Cardiac muscle cell (in vitro differentiated cells and primary cell): ENCODE measurements around the gene MEGF6. TPM values are rescaled to one million over a fixed set of nuclear protein-coding genes. Genes with fewer than 3 reads are reported as not detected.

Source experiments
- DNase-seq, 2 donors: peaks; one replicate each; pipeline versions ENCODE4 v3.0.0 to v3.0.0-alpha.2; 2010 to 2017; ENCODE audit warnings: low read depth in 1 of 2, low spot score in 1 of 2
- H3K27ac ChIP-seq: fragments of 200-600 bp; sonication (generic); 2 replicates; pipeline ENCODE4 v1.5.1; 2016
- H3K27me3 ChIP-seq: fragments of 200-600 bp; sonication (generic); 2 replicates; pipeline ENCODE4 v1.6.0; 2016; ENCODE audit warnings: control low read depth
- H3K36me3 ChIP-seq: fragments of 200-600 bp; sonication (generic); 2 replicates; pipeline ENCODE4 v1.5.1; 2016; ENCODE audit warnings: control low read depth
- H3K4me1 ChIP-seq: fragments of 200-600 bp; sonication (generic); 2 replicates; pipeline ENCODE4 v1.8.1; 2017; ENCODE audit warnings: low read depth, mild to moderate bottlenecking, mixed run types
- H3K4me3 ChIP-seq: fragments of 200-600 bp; sonication (generic); 2 replicates; pipeline ENCODE4 v1.5.1; 2016; ENCODE audit warnings: mild to moderate bottlenecking
- H3K9me3 ChIP-seq: fragments of 200-600 bp; sonication (generic); 2 replicates; pipeline ENCODE4 v1.5.1; 2017; ENCODE audit warnings: low read depth, mild to moderate bottlenecking, control low read depth
- polyA plus RNA-seq: library from polyadenylated mRNA; unstranded; fragments of >200 nt; fragmentation: Nextera tagmentation; extraction: Ambion mirVana; gene quantifications from 2 replicates; pipeline ENCODE4 v1.2.1, GENCODE V29; 2016
- total RNA-seq: library from RNA; depleted of rRNA; stranded (reverse); fragments of >200 nt; gene quantifications from 2 replicates; pipeline ENCODE4 v1.2.3, GENCODE V29; 2016
- TF ChIP-seq, protein P1 (sequence below): IDR thresholded peaks from 2 replicates; pipeline ENCODE4 v1.5.1; 2012; ENCODE audit warnings: low read depth, mild to moderate bottlenecking, low read length

The MEGF6 gene
- total and polyA plus RNA-seq, 2 experiments from 2014 or later: 11.1 to 31.7 TPM

DNA sequence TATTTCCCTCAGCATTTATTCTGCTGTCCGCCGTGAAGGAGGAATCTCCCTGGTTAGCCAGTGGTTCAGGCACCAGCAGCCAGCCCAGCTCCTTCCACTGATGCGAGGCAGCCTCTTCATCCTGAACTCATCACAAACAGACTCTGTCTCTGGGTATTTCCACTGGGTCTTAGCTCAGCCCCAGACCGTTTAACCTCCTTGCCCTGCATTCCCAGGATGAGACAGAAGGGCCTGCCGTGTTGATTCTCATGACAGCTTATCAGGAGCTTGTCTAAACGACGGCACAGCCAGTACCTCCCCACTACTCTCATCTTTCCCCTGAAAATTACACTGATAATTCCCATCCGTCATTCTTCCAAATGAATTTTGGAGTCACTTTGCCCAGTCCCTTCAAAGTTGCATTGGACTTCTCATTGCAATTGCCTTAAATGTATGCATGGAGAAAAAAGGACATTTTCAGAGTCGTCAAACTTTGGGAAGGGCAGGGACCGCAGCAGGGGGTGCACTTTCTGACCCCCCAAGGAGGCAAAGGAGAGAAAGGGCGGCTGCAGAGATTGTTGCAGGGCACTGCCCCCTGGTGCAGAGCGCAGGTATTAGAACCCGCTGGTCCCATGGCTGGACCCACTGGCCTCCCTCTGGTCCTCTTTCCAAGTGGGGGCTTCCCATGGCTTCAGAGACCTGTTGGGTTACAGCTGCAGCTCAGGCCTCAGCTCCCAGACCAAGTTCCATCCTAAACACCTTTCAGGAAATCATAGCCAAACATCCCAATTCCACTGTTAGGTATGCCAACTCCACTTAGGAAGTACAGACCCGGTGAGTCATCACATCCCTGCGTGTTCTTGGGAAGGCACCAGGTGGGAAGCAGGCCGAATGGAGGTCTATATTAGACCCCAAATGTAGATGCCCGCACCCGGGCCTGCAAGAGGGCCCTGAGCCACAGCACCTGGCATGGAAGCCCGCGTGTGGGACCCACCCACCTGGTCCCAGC lies 3.7 kb upstream of the MEGF6 start:
- no peaks in the 10 kb centered on the region for H3K36me3 ChIP-seq
- H3K27ac ChIP-seq: no peak overlapping the region
- DNase-seq: peak in 1 of 2 donors; percentile 56
- peaks cover 20% of the 10 kb centered on the region for H3K4me1 ChIP-seq
- no peaks in the 10 kb centered on the region for H3K27me3 ChIP-seq
- TF ChIP-seq, protein P1, sequence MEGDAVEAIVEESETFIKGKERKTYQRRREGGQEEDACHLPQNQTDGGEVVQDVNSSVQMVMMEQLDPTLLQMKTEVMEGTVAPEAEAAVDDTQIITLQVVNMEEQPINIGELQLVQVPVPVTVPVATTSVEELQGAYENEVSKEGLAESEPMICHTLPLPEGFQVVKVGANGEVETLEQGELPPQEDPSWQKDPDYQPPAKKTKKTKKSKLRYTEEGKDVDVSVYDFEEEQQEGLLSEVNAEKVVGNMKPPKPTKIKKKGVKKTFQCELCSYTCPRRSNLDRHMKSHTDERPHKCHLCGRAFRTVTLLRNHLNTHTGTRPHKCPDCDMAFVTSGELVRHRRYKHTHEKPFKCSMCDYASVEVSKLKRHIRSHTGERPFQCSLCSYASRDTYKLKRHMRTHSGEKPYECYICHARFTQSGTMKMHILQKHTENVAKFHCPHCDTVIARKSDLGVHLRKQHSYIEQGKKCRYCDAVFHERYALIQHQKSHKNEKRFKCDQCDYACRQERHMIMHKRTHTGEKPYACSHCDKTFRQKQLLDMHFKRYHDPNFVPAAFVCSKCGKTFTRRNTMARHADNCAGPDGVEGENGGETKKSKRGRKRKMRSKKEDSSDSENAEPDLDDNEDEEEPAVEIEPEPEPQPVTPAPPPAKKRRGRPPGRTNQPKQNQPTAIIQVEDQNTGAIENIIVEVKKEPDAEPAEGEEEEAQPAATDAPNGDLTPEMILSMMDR: peak; percentile 81
- no peaks in the 10 kb centered on the region for H3K9me3 ChIP-seq
- H3K4me3 ChIP-seq: no peak overlapping the region

GRCh38 chr1:3612123-3612522 lies 815 bp upstream of the MEGF6 start:
- TF ChIP-seq, protein P1: no peak
- H3K36me3 ChIP-seq: no peaks in the 10 kb centered on the region
- no peaks in the 10 kb centered on the region for H3K27me3 ChIP-seq
- H3K4me3 ChIP-seq: no peak overlapping the region
- no peaks in the 10 kb centered on the region for H3K9me3 ChIP-seq
- H3K4me1 ChIP-seq: peaks cover 20% of the 10 kb centered on the region
- DNase-seq: no peak
- no peak overlapping the region for H3K27ac ChIP-seq

DNA sequence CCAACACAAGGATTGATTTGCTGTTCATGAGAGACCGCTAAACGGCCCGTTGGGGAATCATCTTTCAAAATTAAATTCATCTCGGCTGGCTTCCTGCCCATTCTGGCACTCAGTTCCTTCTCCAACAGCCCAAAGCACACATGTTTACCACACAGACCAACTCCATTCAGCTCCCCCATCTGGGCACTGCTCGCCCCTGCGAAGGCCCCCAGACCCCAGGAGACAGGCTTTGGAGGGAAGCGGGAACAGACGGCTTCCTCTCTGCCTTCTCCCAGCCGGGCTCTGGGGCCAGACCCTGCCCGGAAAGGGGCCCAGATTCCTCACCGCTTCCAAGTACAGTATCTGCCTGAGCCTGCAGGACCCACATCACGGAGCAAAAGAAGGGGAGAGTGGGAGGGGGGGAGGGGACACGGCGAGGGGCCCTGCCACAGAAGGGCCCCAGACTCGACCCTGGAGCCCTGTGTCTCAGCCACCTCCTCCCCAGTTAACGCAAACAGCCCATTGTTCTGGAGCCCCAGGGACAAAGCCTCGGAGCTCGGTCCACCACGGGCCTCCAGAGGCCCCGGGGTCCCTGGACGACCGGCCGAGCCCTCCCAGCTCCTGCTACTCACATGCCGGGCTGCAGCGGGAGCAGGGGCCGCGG lies 660 bp downstream of the MEGF6 start:
- Histone ChIP-seq H3K4me3 (peak overlapping the region; percentile 50), H3K27ac (no peak overlapping the region), H3K4me1 (peaks cover 20% of the 10 kb centered on the region), H3K36me3 (no peaks in the 10 kb centered on the region), H3K27me3 (no peaks in the 10 kb centered on the region), H3K9me3 (no peaks in the 10 kb centered on the region)
- DNase-seq: peak in 1 of 2 donors; percentile 41
- TF ChIP-seq, protein P1: no peak

DNA sequence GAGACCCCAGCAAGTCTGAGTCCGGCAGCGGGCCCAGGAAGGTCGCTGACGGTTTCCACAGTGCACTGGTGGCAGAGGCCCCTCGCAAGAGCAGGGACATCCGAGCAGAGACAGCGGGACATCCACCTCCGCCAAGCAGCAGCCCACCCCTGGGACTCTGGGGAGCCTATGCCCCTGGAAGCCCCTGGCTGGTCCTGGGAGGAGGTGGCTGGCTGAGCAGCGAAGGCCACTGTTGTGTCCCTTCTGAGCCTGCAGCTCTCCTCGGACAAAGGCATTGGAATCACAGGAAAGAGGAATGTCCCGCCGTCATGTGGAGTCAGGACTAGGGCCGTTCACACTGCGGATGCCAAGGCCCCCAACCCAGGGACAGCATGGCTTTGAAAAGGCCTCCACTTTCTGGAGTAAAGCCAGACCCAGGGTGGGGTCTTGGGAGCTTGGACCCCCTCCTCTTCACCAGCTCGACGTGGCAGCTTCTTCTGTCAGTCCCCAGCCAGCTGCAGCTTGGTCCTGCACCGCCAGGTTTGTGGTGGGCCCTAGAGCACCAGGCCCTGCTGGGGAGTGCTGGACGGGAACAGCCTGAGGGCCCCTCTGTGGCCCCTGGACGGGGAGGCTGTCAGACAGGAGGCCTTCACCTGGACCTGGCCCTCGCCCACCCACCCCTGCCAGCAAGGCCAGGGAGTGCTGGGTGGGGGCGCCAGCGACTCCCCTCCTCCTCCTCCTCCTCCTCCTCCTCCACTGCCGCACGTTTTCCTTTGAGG lies 1.4 kb downstream of the MEGF6 start:
- H3K9me3 ChIP-seq: no peaks in the 10 kb centered on the region
- no peak overlapping the region for H3K27ac ChIP-seq
- H3K27me3 ChIP-seq: no peaks in the 10 kb centered on the region
- DNase-seq: no peak
- no peaks in the 10 kb centered on the region for H3K36me3 ChIP-seq
- peaks cover 20% of the 10 kb centered on the region for H3K4me1 ChIP-seq
- TF ChIP-seq, protein P1: no peak
- H3K4me3 ChIP-seq: peak overlapping the region; percentile 50

DNA sequence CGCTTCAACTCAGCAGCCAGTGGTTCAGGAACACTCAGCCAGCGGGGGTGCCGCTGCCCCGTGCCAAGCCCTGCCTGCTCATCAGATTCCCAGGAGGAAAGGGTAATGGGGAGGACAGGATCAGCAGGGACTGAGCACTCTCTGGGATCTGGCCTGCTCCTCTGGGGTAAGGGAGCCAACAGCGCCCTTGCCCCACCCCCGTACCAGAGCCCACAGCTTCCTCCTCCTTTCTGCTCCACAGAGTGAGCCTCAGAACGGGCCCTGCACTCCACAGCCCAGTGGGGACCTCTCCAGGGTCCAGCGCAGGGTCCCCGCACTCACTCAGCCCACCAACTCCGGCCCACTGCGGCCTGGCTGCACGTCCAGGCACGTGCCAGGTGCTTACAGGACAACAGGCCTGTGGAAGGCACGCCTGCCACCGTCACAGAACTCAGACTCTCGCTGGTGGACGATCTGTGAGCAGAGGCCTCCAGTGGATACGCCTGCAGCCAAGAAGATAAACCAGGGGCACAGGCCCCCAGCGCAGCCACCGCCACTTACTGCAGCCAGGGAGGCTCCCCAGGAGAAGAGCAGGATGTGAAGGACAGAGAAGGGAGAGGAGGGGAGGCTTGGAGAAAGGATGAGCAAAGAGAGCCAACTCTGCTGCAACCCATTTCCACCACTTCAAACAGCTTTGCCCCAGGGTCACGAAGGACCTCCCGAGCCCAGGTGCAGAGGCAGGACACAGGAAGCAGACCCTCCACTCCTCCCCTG lies 2.1 kb downstream of the MEGF6 start:
- peaks cover 14% of the 10 kb centered on the region for H3K4me1 ChIP-seq
- DNase-seq: no peak
- H3K9me3 ChIP-seq: no peaks in the 10 kb centered on the region
- H3K36me3 ChIP-seq: no peaks in the 10 kb centered on the region
- H3K27me3 ChIP-seq: no peaks in the 10 kb centered on the region
- TF ChIP-seq, protein P1: no peak
- H3K27ac ChIP-seq: no peak overlapping the region
- no peak overlapping the region for H3K4me3 ChIP-seq
